Stimulated activated naive CD8-positive, alpha-beta T cell treated with anti-CD3 and anti-CD28 coated beads, Interleukin-15, Interleukin-2, amounts not matched to agents 100 ng/mL and 50 ng/mL, for 24 hours (primary cell): ENCODE data around the gene MRPL20.
"Not testable (repeated sequence)": the region's sequence is repeated elsewhere in the genome, so short reads cannot be mapped to it uniquely, and the experiment has no call there.

Experiments
- H3K27ac Mint-ChIP-seq: one replicate; pipeline ENCODE4 v1.8.0; 2021; ENCODE audit warnings: mild to moderate bottlenecking, mixed read lengths
- H3K27me3 Mint-ChIP-seq: one replicate; pipeline ENCODE4 v1.8.0; 2021; ENCODE audit warnings: mixed read lengths
- H3K36me3 Mint-ChIP-seq: one replicate; pipeline ENCODE4 v1.8.0; 2021; ENCODE audit warnings: low read depth, mixed read lengths
- H3K4me1 Mint-ChIP-seq: one replicate; pipeline ENCODE4 v1.8.0; 2021; ENCODE audit warnings: low read depth, mixed read lengths
- H3K4me3 Mint-ChIP-seq: one replicate; pipeline ENCODE4 v1.8.0; 2021; ENCODE audit warnings: mild to moderate bottlenecking, mixed read lengths
- H3K9me3 Mint-ChIP-seq: one replicate; pipeline ENCODE4 v1.8.0; 2021; ENCODE audit warnings: mixed read lengths

The MRPL20 gene

GRCh38 chr1:1394116-1394515 lies 13.0 kb downstream of the MRPL20 start:
- Mint-ChIP-seq H3K4me3 (no peak overlapping the region), H3K27me3 (no peaks in the 10 kb centered on the region), H3K36me3 (peaks cover 80% of the 10 kb centered on the region), H3K27ac (no peak overlapping the region), H3K9me3 (no peaks in the 10 kb centered on the region), H3K4me1 (peaks cover 35% of the 10 kb centered on the region)

- H3K36me3 Mint-ChIP-seq = peaks cover 84% of the 10 kb centered on the region
- peaks cover 35% of the 10 kb centered on the region for H3K4me1 Mint-ChIP-seq
- no peak overlapping the region for H3K4me3 Mint-ChIP-seq
- no peaks in the 10 kb centered on the region for H3K27me3 Mint-ChIP-seq
- H3K27ac Mint-ChIP-seq = no peak overlapping the region
- no peaks in the 10 kb centered on the region for H3K9me3 Mint-ChIP-seq
Measured at GRCh38 chr1:1393428-1393827, 13.7 kb downstream of the MRPL20 start.

- Mint-ChIP-seq H3K9me3 (no peaks in the 10 kb centered on the region), H3K27me3 (no peaks in the 10 kb centered on the region), H3K4me1 (peaks cover 32% of the 10 kb centered on the region), H3K4me3 (no peak overlapping the region), H3K36me3 (peaks cover 84% of the 10 kb centered on the region), H3K27ac (no peak overlapping the region)
Measured at GRCh38 chr1:1393014-1393413, 14.1 kb downstream of the MRPL20 start.

GRCh38 chr1:1391225-1391624 lies 15.9 kb downstream of the MRPL20 start:
- Mint-ChIP-seq H3K4me1 (peaks cover 22% of the 10 kb centered on the region), H3K36me3 (peaks cover 90% of the 10 kb centered on the region), H3K27me3 (no peaks in the 10 kb centered on the region), H3K9me3 (no peaks in the 10 kb centered on the region), H3K4me3 (no peak overlapping the region), H3K27ac (no peak overlapping the region)

- H3K4me1 Mint-ChIP-seq = peaks cover 20% of the 10 kb centered on the region
- no peaks in the 10 kb centered on the region for H3K27me3 Mint-ChIP-seq
- no peak overlapping the region for H3K27ac Mint-ChIP-seq
- H3K9me3 Mint-ChIP-seq = no peaks in the 10 kb centered on the region
- no peak overlapping the region for H3K4me3 Mint-ChIP-seq
- peaks cover 92% of the 10 kb centered on the region for H3K36me3 Mint-ChIP-seq
Measured at GRCh38 chr1:1390675-1391074, 16.4 kb downstream of the MRPL20 start.

- H3K36me3 Mint-ChIP-seq = peaks cover 72% of the 10 kb centered on the region
- peaks cover 4% of the 10 kb centered on the region for H3K4me1 Mint-ChIP-seq
- no peaks in the 10 kb centered on the region for H3K9me3 Mint-ChIP-seq
- no peak overlapping the region for H3K27ac Mint-ChIP-seq
- H3K27me3 Mint-ChIP-seq = no peaks in the 10 kb centered on the region
- no peak overlapping the region for H3K4me3 Mint-ChIP-seq
Measured at GRCh38 chr1:1388078-1388472, 19.0 kb downstream of the MRPL20 start.

GRCh38 chr1:1387098-1388077 lies 19.7 kb downstream of the MRPL20 start:
- Mint-ChIP-seq H3K36me3 (peaks cover 65% of the 10 kb centered on the region), H3K4me3 (no peak overlapping the region), H3K27me3 (no peaks in the 10 kb centered on the region), H3K9me3 (no peaks in the 10 kb centered on the region), H3K4me1 (no peaks in the 10 kb centered on the region), H3K27ac (no peak overlapping the region)

GRCh38 chr1:1385931-1386330 lies 21.2 kb downstream of the MRPL20 start:
- no peak overlapping the region for H3K27ac Mint-ChIP-seq
- peaks cover 51% of the 10 kb centered on the region for H3K36me3 Mint-ChIP-seq
- H3K27me3 Mint-ChIP-seq = no peaks in the 10 kb centered on the region
- H3K4me1 Mint-ChIP-seq = no peaks in the 10 kb centered on the region
- H3K4me3 Mint-ChIP-seq = no peak overlapping the region
- no peaks in the 10 kb centered on the region for H3K9me3 Mint-ChIP-seq

- not testable (repeated sequence) for H3K27me3 Mint-ChIP-seq, H3K4me1 Mint-ChIP-seq, H3K27ac Mint-ChIP-seq, H3K9me3 Mint-ChIP-seq, H3K4me3 Mint-ChIP-seq
- peaks cover 45% of the 10 kb centered on the region for H3K36me3 Mint-ChIP-seq
Measured at GRCh38 chr1:1385339-1385738, 21.8 kb downstream of the MRPL20 start.

GRCh38 chr1:1381294-1381693 lies 25.8 kb downstream of the MRPL20 start:
- Mint-ChIP-seq H3K36me3 (peaks cover 13% of the 10 kb centered on the region), H3K4me1 (peaks cover 3% of the 10 kb centered on the region), H3K9me3 (no peaks in the 10 kb centered on the region), H3K27me3 (no peaks in the 10 kb centered on the region), H3K4me3 (no peak overlapping the region), H3K27ac (no peak overlapping the region)

- no peak overlapping the region for H3K27ac Mint-ChIP-seq
- H3K4me3 Mint-ChIP-seq = no peak overlapping the region
- H3K36me3 Mint-ChIP-seq = peaks cover 9% of the 10 kb centered on the region
- no peaks in the 10 kb centered on the region for H3K27me3 Mint-ChIP-seq
- no peaks in the 10 kb centered on the region for H3K9me3 Mint-ChIP-seq
- peaks cover 3% of the 10 kb centered on the region for H3K4me1 Mint-ChIP-seq
Measured at GRCh38 chr1:1380860-1381259, 26.2 kb downstream of the MRPL20 start.

GRCh38 chr1:1377540-1378205 lies 29.4 kb downstream of the MRPL20 start:
- H3K4me1 Mint-ChIP-seq = peaks cover 15% of the 10 kb centered on the region
- no peaks in the 10 kb centered on the region for H3K9me3 Mint-ChIP-seq
- no peak overlapping the region for H3K4me3 Mint-ChIP-seq
- no peak overlapping the region for H3K27ac Mint-ChIP-seq
- H3K27me3 Mint-ChIP-seq = no peaks in the 10 kb centered on the region
- peaks cover 13% of the 10 kb centered on the region for H3K36me3 Mint-ChIP-seq

GRCh38 chr1:1376551-1377226 lies 30.4 kb downstream of the MRPL20 start:
- Mint-ChIP-seq H3K9me3 (no peaks in the 10 kb centered on the region), H3K27ac (peak overlapping the region; percentile 18), H3K4me1 (peaks cover 25% of the 10 kb centered on the region), H3K36me3 (peaks cover 13% of the 10 kb centered on the region), H3K27me3 (no peaks in the 10 kb centered on the region), H3K4me3 (peak overlapping the region; percentile 89)

GRCh38 chr1:1374929-1375662 lies 32.0 kb downstream of the MRPL20 start, which contains the start of gene AURKAIP1:
AURKAIP1 (minus strand) TSS chr1:1375207; CDS start chr1:1374756, 451 bp downstream.
- peak within 1 kb of the TSS; percentile 89 for H3K4me3 Mint-ChIP-seq
- H3K9me3 Mint-ChIP-seq = no peaks in the 10 kb centered on the region
- H3K36me3 Mint-ChIP-seq = peaks cover 13% of the 10 kb centered on the region
- H3K4me1 Mint-ChIP-seq = peaks cover 37% of the 10 kb centered on the region
- peak within 1 kb of the TSS; percentile 91 for H3K27ac Mint-ChIP-seq
- no peaks in the 10 kb centered on the region for H3K27me3 Mint-ChIP-seq
